HG02642 (cell line): ENCODE measurements around the gene NCKAP5.

Experiments
- ATAC-seq: cut with Tn5 transposase; IDR thresholded peaks from one replicate; pipeline ENCODE4 v1.9.1; 2021; ENCODE audit warnings: mild to moderate bottlenecking; ENCODE audit not compliant: unreplicated experiment, poor library complexity

NCKAP5 gene

DNA sequence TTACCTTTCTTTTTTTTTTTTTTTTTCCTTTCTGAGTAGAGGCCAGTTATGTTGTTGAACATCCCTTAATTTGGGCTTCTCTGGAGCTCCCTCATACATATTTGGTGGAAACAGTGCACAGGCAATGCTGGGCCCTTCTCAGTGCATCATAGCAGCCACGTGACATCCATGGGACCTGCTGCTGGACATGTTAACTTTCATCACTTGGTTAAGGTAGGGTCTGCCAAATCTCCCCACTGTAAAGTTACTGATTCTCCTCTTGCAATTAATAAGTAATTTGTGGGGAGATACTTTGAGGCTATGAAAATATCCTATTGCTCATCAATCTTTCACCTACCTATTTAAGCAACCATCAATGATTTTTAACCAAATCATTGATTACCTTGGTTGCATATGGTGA is 686.7 kb downstream of the NCKAP5 start:
- ATAC-seq = no peak

DNA sequence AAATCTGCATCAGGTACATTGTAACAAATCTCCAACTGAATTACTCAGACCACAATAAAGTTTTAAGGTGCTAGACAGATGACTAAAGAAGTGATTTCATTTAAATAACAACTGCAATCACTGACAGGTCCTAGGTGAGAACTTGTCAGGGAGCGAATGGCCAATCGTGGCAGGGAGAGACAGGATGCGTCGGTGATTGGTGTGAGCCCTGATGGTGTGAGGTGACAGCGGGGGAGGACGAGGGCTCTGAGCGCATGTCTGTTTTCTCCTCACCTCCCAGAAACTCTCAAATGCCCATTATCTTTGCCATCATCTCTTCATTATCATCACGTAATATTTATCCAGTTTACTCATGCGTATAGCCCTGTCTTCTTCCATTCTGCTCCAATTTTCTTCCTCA is 690.3 kb downstream of the NCKAP5 start:
- ATAC-seq = no peak

DNA sequence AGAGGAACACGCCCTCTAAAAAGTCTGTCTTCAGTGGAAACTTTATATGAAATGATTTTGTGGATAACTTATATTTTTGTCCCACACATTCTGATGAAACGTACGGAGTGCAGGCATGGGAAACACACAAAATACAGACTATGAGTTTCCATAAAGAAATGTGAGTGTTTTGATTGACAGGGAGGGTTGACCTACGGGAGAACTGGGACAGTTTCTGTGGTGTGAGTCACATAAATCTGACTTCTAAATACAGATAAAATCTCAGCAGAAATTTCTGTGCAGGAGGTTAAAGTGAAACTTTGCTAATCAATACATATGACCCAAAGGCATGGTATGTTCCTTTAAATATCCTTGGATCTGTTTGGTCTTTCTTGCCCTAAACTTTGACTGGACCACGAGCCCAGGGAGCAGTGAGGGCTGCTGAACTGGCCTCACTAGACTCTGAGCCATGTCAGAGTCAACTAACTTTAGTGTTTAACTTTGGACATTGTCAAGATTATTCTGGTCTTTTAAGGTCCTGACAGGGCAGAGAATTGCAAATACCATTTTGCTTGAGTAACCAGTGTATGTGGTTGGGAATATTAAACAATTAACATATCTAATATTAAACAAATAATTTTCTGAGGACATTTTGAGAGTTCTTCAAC is 691.4 kb downstream of the NCKAP5 start:
- no peak for ATAC-seq

DNA sequence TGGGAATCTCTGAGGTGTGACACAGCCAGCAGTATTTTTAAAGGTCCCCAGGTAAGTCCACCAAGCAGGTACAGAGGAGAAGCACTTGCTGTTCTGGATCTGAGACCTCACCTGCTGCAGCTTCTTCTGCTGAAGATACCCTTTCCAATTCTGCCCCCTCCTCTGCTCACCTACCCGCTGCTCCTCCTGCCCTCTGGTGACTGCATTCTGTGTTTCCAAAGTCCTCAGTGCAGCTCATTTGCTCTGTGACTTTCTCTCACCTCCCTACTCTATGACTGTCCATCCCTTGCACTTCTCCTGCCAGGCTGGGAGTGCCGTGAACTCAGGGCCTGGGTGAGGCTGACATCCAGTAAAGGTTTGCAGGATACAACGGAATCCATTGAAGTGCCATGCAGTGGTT is 693.1 kb downstream of the NCKAP5 start:
- ATAC-seq = no peak

DNA sequence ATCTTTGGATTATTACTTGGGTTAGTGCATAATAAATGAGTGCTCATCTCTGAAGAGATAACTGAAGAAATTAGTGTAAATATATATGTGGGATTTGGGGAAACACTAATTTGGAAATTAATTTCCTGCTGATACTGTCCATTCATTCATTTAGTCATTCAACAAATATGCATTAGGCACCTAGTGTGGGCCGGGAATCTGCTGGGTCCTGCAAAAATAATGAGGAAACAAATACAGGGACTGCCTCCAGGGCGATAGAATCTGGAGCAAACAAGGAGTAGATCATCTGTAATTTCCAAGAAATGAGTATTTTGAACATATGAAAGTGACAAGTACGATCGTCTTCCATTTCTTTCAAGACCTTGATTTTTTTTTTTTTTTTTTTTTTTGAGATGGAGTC is 694.5 kb downstream of the NCKAP5 start:
- ATAC-seq = no peak

DNA sequence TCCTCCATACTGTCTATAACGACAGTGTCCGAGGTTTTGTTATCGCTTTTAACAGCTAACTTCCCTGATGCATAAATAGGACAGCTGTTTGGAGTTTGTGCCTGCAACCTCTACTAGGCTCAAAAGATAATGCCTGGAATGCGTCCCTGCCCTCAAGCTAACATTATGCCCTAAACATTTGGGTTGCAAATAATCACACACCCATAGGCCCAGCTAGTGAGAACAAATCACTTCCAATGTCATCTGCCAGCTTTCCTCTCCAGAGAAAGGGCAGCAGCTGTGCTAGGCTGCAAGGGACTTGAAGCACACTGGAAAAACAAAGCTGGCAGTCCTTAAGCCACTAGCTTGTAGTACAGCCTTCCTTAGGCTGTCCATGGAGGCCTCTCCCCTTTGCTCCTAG is 696.4 kb downstream of the NCKAP5 start:
- no peak for ATAC-seq

DNA sequence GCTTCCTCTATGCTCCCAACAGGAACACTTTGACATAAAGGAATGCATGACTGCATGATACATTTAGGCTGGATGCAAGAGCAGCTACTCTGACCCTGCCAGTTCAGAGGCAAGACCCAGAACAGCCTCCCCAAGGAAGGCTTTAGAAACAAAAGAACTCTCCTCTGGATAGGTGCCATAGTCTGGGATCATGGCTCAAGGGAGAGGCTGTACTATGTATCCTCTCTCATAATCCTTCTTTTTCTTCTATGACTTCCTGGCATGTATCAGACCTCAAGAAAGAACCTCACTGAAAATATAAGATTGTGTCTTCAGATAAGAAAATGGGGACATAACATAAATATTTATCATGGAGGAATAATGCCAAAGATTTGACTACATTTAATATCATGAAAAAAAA is 704.3 kb downstream of the NCKAP5 start:
- ATAC-seq = no peak

DNA sequence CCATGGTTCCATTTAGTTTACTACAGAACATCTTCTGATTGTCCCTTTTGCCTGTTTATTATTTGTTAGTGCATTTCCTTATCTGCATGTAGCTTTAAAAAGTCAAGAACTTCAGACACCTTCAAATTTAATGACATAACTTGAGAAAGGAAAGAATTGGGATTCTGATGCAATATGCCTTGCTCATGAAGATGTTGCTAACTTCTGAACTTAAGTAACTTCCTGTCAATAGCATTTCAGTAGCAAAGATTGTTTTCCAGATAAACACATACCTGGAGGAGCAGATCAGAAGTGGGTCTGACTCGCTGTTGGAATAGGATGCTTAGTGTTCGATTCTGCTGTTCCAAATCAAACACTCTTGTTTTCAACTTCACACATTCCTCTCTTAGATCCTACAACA is 708.0 kb downstream of the NCKAP5 start:
- no peak for ATAC-seq

DNA sequence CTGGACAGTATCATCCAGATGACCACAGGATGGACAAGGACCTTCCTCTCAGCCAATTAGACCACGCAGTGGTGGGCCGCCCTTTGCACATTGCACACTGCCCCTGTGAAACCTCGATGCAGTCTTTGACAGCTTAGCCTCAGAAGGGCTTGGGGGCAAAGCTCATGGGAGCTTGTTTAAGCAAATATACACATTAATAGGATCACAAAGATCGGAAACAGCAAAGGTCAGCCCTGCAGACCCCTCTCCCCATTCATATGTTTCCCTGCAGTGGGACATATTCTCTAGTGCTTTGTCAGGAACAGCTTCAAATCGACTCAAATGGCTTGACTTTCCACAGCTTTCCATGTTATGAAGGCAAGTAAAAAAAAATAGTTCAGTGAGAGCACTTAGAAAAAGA is 708.7 kb downstream of the NCKAP5 start:
- ATAC-seq = no peak

DNA sequence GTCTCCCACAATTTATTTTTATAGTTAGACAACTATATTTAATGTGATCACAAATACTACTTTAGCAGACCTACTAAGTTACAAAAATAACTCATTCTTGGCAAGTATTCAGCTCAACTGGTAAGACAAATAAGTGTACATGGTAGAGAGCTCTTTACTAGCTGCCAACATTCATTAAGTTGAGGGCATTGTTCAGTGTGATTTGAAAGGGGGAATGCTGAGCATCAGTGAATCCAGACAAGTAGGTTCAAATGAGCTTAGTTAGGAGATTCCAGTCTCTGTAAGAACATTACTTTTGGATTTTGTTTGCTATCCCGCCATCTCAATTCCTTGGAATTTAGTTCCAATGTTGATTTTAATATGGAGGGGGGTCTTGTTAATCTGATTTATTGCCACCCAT is 710.9 kb downstream of the NCKAP5 start:
- ATAC-seq = no peak

DNA sequence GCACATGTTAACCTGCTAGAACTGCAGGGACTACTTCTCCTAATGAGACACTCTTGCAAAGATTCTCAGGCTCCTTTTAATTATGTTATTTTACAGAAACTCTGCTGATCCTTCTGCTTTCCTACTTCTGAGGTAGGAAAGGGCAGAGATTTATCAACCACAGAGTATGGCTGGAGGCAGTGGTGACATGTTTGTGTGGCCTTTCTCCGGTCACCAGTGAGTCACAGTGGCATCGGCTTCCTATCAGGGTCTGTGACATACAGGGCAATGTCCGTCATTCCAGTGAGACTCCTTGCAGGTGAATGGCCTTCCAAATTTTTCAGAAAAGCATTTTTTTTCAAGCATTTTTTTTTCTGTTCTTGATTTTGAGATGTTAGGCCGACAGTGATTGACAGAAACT is 717.6 kb downstream of the NCKAP5 start:
- ATAC-seq = no peak

DNA sequence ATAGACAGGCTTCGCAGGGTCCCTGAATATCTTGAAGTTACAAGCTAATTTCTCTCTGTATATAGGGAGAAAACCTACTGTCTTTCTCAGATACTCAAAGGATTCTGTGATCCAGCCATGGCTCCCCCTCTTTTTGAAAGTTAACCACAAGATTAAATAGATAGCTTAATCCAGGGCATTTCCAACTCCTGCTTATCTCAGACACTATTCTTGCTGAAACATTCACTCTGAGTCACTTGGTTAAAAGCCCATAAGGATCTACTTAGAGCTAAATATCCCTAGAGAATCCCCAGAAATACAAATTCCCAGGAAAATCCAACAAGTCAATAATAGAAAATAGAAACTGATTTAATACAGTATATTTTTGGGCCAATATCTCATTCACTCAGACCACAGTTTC is 719.1 kb downstream of the NCKAP5 start:
- ATAC-seq = no peak

DNA sequence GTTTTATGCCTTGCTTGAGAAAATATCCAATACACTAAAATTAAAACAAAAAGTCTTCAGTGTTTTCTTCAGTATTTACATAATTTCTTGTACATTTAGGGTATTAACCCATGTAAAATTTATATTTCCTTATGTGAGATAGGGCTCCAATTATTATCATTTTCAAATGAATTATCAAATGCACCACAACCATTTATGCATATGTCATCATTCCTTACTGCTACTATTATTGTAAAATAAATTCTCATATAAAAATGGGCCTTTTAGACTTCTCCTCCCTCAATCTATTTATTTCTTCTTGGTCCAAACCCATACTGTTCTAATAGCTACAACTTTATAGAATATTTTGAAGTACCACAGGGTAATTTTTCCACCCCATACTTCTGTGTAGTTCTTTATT is 722.9 kb downstream of the NCKAP5 start:
- ATAC-seq = no peak

DNA sequence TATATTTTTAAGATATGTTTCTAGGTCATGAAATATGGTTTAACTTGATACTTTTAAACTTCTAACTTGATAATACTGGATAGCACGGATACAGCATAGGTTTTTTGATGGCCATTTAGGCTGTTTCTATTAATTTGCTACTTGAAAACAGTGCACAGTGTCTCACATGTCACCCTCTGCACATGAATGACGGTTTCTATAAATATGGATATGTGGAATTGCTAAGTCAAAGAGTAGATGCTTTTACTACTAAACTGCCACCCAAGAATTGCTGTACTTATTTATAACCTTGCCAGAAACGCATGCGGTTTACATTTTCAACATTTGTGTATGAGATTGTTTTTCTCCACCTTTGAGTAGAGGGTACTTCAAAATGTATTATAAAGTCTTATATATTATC is 723.7 kb downstream of the NCKAP5 start:
- ATAC-seq = no peak

DNA sequence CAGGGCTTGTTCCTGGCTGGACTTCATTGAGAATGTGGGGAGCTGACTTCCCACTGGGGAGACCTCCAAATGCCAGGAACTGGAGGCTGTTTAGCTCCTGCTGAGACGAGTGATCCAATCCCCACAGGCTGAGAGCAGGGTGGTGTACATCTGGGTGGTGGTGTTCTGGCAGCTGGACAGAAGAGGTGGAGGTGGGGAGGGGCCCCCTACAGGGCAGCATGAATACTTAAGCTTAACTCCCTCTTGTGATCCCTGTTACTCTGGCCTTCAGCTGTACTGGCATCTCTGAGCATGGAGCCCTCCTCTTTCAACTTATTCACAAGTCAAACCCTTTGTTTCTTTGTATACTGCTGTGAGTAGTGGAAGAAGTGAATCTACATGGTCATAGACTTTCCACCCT is 730.5 kb downstream of the NCKAP5 start:
- no peak for ATAC-seq

DNA sequence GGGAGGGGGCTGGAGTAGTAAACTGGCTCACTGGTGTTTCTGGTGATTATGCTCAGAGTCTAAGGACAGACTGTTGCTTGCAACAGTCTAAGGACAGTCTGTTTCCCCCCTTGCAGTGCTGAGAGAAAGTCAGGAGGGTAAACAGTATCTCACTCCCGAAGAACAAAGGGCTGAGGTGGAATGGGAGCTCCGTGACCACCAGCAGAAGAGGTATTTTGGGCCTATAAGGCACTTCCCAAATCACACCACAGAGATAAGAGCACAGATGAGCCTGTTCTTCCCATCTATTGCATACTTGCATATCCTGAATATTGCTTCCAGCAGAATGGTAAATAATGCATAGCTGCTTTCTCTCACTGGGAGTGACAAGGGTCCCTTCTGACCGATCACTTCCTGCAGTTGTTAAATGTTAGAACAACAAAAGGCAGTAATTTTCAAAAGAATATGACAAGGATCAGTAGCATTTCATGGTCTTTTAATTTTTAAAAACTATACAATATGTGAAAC is 737.9 kb downstream of the NCKAP5 start:
- ATAC-seq = no peak

DNA sequence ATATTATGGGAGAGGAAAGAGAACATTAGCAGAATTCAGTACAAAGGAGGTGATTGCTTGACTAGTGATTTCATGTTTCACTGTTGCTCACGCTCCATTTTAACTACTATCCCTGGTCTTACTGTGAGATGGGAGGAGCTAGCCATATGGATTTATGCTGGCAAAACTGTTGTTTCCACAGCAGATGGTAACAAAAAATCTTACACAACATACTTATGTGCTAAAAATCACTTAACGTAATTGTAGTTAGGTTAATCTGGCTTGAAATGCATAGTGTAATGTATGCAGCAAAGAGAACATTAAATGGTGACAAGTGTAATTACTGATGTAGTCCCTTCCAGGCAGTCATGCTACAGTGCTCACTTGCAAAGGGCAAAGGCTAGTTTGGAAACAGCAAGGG is 742.7 kb downstream of the NCKAP5 start:
- no peak for ATAC-seq

DNA sequence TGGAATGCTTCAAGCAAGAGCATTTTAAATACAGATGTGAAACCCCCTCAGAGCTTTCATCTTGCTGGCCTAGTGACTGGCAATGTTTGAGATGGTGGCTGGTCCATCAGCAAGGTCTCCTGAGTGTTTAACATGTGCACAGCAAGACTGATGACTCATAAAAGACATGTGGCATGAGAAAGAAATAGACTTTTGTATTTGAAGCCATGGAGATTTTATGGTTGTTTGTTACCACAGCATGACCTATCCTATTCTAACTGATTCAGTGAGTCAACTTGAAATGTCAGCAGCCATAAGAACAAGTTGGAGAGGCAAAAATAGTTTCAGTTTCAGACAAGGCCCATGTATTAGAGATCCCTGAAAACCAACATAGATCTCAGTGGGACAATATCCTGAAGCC is 743.5 kb downstream of the NCKAP5 start:
- no peak for ATAC-seq

DNA sequence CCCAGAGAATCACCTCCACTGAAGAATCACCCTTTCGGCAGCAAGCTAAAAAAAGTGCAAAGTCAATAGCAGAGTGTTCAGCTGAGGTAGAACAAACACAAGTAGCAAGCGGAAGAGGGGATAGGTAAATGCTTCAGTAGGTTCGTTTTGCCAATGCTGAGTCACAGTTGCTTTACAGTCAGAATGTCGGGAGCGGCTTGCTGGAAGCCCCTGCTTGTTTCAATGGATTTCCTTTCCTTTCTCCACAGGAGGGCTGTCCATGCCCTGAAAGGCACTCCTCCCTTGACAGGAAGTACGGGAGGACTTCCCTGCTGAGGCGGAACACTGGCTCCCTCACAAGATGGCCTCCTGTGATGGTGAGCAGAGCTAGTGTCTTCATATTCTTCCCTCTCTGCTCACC is 752.0 kb downstream of the NCKAP5 start:
- ATAC-seq = no peak

DNA sequence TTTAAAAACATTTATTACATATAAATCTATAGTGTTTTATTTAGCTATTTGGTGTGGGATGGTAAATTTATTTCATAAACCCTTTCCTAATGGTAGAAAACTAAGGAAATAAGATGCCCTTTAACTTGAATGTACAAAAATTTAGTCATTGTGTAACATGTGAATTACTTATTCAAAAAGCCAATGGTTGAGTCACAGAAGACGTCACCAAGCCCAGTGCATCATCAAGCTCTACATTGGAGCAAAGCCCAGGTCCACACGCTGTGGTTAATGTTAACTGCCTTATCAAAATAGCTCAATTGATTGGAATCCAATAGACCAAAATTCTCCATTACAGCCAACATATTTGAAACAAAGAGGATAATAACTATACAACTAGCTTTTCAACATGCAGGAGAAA is 752.7 kb downstream of the NCKAP5 start:
- ATAC-seq = no peak

DNA sequence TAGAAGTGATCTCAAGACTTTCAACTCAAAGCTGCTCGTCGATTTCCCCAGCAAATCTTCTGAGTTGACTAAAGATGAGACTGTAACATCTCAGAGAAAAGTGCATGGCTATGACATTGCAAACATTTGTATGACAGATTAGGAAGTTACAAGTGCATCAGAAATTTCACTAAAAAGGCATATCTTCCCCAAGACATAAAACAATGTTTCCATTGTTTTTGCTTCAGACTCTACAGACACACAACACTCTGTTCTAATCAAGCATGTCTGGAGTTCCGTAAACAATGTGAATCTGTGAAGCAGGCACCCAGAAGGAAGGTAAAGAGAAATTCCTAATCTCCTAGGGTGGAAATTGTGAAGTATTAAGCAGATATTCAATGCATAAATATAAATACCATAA is 753.6 kb downstream of the NCKAP5 start:
- ATAC-seq = no peak

DNA sequence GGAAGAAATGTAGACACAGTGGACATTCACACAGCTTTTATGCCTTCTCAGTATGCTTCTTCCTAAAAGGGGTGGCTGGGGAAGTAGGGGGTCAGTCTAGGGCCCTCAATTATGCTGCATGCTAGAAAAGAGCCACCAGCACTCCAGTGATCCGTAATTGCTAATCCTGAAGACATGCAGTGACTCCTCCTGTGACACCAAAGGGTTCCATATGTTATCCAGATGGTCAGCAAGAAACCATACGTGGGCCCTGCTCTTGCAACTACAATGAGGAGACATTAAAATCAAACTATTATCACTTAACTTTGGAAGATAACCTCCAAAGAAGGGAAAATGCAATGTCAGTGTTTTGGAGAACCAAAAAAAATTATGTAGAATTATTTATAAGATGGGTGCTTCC is 754.8 kb downstream of the NCKAP5 start:
- no peak for ATAC-seq
